Right lobe of liver (tissue), 4 donors: Measurements from ENCODE around the gene SPDYC.

Source experiments
- CTCF ChIP-seq, 4 donors: fragments of 200-600 bp in 3 of 4; fragments of 450-650 bp in 1 of 4; IDR thresholded peaks; one replicate each; pipeline versions ENCODE4 v1.5.1 to v1.8.0; 2016 to 2022; ENCODE audit warnings: antibody characterized with exemption in 4 of 4, mild to moderate bottlenecking in 2 of 4
- POLR2A ChIP-seq: fragments of 450-650 bp; IDR thresholded peaks from one replicate; pipeline ENCODE4 v1.6.1; 2017; ENCODE audit warnings: antibody characterized with exemption, mild to moderate bottlenecking
- donor health status: DM: no; HTN: no; CAD: no.
- donor health status: DM: no; HTN: no; CAD: no.
- donor health status: DM: no; HTN: yes; CAD: no.

DNA sequence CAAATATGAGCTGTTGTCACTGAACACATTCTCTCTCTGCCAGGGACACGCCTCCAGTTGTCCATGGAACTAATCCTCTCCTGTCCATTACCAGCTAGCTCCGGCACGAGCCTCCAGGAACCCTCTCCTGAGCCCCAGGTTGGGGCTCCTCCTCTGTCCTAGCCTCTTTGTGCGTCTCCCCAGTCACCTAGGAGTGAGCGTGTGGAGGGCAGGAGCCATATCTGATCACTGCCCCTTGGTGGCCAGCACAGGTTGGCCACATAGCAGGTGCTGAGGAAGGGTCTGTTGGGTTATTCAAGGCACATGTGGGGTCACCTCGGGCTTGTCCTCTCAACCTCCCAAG lies 38.2 kb upstream of the SPDYC start:
- TF ChIP-seq CTCF (IDR thresholded peaks at IDR 0.05) (no peak), POLR2A (no peak)
